Measurements from ENCODE around the gene CDT1. TPM values are rescaled to one million over a fixed set of nuclear protein-coding genes. Genes with fewer than 3 reads are reported as not detected.

Gene CDT1
- polyA plus RNA-seq, 1 of the 3 experiments (the other 2 are of a cell fraction) = 6.1 TPM

DNA sequence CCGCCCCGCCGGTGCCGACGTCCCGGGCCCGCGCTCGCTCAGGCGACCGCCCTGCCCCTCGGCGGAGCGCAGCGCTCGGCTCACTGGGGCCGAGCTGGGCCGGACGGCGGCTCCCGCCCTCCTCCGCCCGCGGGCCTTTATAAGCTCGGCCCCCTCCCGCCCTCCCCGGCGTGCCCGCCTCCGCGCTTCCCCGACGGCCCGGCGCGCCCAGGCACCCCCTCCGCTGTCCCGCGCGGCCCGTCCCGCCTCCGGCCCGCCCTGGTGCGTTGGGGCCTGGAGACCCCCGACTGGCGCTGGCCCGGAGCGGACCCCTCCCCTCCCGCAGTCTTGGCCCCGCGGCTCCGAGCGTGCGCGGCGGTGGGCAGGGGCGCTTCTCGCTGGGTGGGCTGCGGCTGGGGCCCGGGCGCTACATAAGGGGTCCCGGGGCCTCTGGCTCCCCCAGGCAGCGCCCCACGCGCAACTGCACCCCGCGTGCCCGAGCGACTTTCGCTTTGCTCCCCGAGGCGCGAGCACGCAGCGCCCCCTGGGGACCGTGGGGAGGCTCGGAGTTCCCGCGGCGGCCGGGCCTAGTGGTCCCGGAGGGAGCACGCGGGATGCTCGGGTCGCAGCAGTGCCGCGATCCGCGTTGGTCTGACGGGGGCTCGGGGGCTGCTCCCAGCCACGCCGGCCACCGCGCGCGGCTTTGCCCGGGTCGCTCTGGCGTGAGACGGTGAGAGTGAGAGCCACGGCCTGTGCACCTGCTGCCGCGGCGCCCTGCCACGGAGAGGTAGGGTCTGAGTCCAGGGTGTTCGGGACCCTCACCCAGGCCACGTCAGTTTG is 18.3 kb upstream of the CDT1 start, which contains the start of gene PIEZO1:
TSS of gene PIEZO1 (minus strand) at position 115 of the 819 bp plus-strand sequence. CDS start 256 bp downstream, outside the sequence.
- peaks cover 36% of the 10 kb centered on the region for H4K20me1 ChIP-seq (ENCODE audit: insufficient read depth)
- H3K27ac ChIP-seq (ENCODE audit: low read depth in 2 of 2, low read length in 1 of 2) = peak within 1 kb of the TSS; percentile 43 to 84; a peak in 3 of 4 replicates
- no peaks in the 10 kb centered on the region for H3K9me3 ChIP-seq
- H3K9ac ChIP-seq = peak within 1 kb of the TSS; percentile 81
- no peaks in the 10 kb centered on the region for H3K36me3 ChIP-seq (replicated peaks in 1 of 2; ENCODE audit: control insufficient read depth in 1 of 2, insufficient read depth in 2 of 2, low read length in 1 of 2)
- POLR2A ChIA-PET = no interaction called here
- peaks cover 20% of the 10 kb centered on the region for H3F3A ChIP-seq (replicated peaks; ENCODE audit: insufficient read depth)
- H3K79me2 ChIP-seq (ENCODE audit: insufficient read depth) = peaks cover 50% of the 10 kb centered on the region
- peaks cover 0 to 36% of the 10 kb centered on the region in 2 experiments; a peak in 3 of 4 replicates for H3K4me1 ChIP-seq (ENCODE audit: control insufficient read depth in 1 of 2, insufficient read depth in 2 of 2, low read depth in 1 of 2, low read length in 1 of 2)
- DNase-seq = peak; percentile 86
- H3K27me3 ChIP-seq (ENCODE audit: insufficient read depth) = no peaks in the 10 kb centered on the region
- TF ChIP-seq GATA2 (CRISPR knock-in tag; IDR thresholded peaks at IDR 0.05) (no peak), POLR2AphosphoS5 (IDR thresholded peaks at IDR 0.05; ENCODE audit: low read depth, low read length) (peak; percentile 41; the same call in 1 of the 2 replicates), MXI1 (IDR thresholded peaks at IDR 0.05; ENCODE audit: low read depth, low read length) (no peak), ELF1 (IDR thresholded peaks at IDR 0.05) (no peak), SMC3 (IDR thresholded peaks at IDR 0.05; ENCODE audit: low read depth, low read length) (peak; percentile 70), TAF1 (IDR thresholded peaks at IDR 0.05; ENCODE audit: borderline replicate concordance, low read depth, low read length) (0 out of 2 replicates have a peak, but pooled peaks have one; percentile 7), SIN3A (IDR thresholded peaks at IDR 0.05; ENCODE audit: borderline replicate concordance, low read depth, low read length) (no peak; the same call in 1 of the 2 replicates), RAD21 (IDR thresholded peaks at IDR 0.05; ENCODE audit: low read length) (peak; percentile 74)
- TF ChIP-seq, protein P1, sequence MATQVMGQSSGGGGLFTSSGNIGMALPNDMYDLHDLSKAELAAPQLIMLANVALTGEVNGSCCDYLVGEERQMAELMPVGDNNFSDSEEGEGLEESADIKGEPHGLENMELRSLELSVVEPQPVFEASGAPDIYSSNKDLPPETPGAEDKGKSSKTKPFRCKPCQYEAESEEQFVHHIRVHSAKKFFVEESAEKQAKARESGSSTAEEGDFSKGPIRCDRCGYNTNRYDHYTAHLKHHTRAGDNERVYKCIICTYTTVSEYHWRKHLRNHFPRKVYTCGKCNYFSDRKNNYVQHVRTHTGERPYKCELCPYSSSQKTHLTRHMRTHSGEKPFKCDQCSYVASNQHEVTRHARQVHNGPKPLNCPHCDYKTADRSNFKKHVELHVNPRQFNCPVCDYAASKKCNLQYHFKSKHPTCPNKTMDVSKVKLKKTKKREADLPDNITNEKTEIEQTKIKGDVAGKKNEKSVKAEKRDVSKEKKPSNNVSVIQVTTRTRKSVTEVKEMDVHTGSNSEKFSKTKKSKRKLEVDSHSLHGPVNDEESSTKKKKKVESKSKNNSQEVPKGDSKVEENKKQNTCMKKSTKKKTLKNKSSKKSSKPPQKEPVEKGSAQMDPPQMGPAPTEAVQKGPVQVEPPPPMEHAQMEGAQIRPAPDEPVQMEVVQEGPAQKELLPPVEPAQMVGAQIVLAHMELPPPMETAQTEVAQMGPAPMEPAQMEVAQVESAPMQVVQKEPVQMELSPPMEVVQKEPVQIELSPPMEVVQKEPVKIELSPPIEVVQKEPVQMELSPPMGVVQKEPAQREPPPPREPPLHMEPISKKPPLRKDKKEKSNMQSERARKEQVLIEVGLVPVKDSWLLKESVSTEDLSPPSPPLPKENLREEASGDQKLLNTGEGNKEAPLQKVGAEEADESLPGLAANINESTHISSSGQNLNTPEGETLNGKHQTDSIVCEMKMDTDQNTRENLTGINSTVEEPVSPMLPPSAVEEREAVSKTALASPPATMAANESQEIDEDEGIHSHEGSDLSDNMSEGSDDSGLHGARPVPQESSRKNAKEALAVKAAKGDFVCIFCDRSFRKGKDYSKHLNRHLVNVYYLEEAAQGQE (IDR thresholded peaks at IDR 0.05; ENCODE audit: low read depth, low read length) = peak; percentile 18; the same call in 1 of the 2 replicates
- TF ChIP-seq, protein P2, sequence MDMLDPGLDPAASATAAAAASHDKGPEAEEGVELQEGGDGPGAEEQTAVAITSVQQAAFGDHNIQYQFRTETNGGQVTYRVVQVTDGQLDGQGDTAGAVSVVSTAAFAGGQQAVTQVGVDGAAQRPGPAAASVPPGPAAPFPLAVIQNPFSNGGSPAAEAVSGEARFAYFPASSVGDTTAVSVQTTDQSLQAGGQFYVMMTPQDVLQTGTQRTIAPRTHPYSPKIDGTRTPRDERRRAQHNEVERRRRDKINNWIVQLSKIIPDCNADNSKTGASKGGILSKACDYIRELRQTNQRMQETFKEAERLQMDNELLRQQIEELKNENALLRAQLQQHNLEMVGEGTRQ (IDR thresholded peaks at IDR 0.05; ENCODE audit: borderline replicate concordance, low read depth, low read length) = no peak
- TF ChIP-seq, protein P3, sequence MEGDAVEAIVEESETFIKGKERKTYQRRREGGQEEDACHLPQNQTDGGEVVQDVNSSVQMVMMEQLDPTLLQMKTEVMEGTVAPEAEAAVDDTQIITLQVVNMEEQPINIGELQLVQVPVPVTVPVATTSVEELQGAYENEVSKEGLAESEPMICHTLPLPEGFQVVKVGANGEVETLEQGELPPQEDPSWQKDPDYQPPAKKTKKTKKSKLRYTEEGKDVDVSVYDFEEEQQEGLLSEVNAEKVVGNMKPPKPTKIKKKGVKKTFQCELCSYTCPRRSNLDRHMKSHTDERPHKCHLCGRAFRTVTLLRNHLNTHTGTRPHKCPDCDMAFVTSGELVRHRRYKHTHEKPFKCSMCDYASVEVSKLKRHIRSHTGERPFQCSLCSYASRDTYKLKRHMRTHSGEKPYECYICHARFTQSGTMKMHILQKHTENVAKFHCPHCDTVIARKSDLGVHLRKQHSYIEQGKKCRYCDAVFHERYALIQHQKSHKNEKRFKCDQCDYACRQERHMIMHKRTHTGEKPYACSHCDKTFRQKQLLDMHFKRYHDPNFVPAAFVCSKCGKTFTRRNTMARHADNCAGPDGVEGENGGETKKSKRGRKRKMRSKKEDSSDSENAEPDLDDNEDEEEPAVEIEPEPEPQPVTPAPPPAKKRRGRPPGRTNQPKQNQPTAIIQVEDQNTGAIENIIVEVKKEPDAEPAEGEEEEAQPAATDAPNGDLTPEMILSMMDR (IDR thresholded peaks at IDR 0.05) = peak; percentile 69
- TF ChIP-seq, protein P4, sequence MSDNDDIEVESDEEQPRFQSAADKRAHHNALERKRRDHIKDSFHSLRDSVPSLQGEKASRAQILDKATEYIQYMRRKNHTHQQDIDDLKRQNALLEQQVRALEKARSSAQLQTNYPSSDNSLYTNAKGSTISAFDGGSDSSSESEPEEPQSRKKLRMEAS (IDR thresholded peaks at IDR 0.05; ENCODE audit: low read depth) = peak; percentile 64; the same call in 1 of the 2 replicates
- TF ChIP-seq, protein P5, sequence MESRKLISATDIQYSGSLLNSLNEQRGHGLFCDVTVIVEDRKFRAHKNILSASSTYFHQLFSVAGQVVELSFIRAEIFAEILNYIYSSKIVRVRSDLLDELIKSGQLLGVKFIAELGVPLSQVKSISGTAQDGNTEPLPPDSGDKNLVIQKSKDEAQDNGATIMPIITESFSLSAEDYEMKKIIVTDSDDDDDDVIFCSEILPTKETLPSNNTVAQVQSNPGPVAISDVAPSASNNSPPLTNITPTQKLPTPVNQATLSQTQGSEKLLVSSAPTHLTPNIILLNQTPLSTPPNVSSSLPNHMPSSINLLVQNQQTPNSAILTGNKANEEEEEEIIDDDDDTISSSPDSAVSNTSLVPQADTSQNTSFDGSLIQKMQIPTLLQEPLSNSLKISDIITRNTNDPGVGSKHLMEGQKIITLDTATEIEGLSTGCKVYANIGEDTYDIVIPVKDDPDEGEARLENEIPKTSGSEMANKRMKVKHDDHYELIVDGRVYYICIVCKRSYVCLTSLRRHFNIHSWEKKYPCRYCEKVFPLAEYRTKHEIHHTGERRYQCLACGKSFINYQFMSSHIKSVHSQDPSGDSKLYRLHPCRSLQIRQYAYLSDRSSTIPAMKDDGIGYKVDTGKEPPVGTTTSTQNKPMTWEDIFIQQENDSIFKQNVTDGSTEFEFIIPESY (IDR thresholded peaks at IDR 0.05; ENCODE audit: borderline replicate concordance, low read depth) = 0 out of 2 replicates have a peak, but pooled peaks have one; percentile 25
- CTCF ChIA-PET = interaction anchor here (0.6 to 4.1 kb wide), 6 partner anchors 14 to 41 kb away, joined by 3 to 31 read pairs (median 6); no protein-coding TSS in a partner anchor
- H2AFZ ChIP-seq (ENCODE audit: low read depth) = peak within 1 kb of the TSS; percentile 82
- no peaks in the 10 kb centered on the region for H3K9me2 ChIP-seq
- peak within 1 kb of the TSS; percentile 58 to 76 for H3K4me3 ChIP-seq (ENCODE audit: low read depth in 2 of 2, low read length in 1 of 2)
- 3% methylated on average over 13 of the region's 110 CpGs for WGBS (ENCODE audit: low lambda C conversion rate)
- peak within 1 kb of the TSS; percentile 91 for H3K4me2 ChIP-seq

Data from SK-N-SH (cell line).